Stimulated activated CD8-positive, alpha-beta memory T cell treated with anti-CD3 and anti-CD28 coated beads, Interleukin-12 subunit alpha, Interleukin-12 subunit beta, amount 100 ng/mL, for 1 hour (primary cell): ENCODE measurements around the gene PBX3.

ENCODE experiments used
- DNase-seq: peaks from one replicate; pipeline ENCODE4 v3.0.0-alpha.2; 2020; ENCODE audit warnings: low read depth

PBX3 gene

DNA sequence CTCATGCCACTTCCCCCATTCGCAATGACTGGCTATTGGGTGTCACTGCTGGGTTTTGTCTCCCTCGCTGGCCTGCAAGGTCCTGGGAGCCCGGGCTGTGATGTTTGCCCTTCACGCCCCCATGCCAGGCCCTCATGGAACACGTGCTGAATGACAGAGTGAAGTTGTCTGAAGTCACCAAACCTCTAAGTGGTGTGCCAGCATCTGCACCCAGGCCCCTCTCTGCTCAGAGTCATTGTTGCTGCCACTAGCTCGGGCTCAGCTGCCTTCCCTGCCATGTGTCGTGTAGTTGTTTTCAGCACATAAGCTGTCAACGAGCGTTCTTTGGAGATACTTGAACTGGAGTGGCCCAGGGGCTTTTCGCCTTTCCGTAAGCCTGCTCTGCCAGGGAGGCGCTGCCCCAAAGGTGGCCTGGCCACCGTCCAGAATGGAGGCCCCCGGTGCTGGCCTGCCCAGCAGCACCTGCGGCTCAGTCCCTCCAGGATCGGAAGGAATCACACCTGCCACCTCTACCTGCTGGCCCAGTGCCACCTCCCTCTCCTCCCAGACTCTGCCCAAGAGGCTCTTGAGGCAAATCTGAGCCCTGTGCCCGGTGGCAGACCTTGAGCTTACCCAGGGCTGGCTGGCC lies 250.1 kb downstream of the PBX3 start:
- no peak for DNase-seq

DNA sequence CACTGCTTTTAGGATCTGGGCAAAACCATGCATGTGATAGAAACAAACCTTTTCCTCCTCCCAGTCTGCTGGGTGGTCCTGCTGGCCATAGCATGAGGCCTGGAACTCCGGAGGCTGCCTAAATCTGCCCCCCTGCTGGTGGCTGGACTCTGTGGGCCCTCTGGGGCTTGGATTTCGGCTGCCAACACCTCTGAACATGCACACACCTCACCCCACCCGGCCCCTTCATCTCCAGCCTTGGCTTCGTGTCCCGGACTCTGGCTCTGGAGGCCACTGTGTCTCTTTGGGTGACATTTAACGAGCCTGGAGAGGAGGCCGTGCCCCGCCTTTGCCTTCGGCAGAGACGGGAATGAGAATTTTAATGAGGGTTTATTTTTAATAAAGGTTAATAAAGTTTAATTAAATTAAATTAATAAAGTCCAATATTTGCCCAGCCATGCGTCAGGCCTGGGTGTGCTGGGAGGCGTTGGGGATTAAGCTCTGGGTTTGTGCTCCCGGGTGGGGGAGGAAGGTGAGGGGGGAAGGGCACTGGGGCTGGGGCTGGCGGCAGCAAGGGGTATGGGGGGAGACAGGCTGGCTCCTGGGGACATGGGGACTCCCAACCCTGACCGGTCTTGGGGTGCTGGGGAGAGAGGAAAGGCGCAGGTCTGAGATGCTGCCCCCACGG lies 251.8 kb downstream of the PBX3 start:
- DNase-seq: no peak

DNA sequence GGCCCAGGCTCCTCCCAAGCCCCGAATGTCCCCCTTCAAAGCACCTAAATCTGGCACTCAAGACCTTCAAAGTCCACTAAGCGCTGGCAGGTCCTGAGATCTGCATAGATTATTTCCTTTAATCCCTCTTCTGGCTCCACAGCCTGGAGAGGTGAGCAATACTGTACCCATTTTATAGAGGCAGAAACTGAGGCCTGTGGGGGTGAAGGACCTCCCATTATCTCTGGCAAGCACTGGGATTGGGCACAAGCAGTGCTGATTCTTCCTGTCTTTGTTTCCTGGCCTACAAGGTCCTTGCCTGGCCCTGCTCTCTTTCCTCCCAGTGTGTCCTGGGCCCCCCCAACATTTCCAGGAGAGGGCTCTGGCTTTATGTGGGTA lies 252.3 kb downstream of the PBX3 start:
- DNase-seq: no peak

DNA sequence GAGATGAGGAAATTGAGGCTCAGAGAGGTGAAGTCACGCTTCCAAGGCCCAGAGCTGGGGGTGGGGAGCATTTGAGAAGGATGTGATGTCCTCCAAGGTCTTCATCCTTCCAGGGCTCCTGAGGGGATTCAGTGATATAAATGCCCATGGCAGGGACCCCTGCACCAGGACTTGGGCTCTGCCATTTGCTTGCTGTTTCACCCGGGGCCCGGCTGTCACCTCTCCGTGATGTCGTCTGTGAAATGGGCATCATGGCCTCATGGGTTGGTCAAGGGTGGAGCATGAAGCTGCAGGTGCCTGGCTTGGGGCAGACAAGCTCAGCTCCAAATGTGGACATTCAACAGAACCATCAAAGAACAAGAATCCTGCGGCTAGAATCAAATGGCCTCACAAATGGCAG lies 253.1 kb downstream of the PBX3 start:
- DNase-seq: no peak

DNA sequence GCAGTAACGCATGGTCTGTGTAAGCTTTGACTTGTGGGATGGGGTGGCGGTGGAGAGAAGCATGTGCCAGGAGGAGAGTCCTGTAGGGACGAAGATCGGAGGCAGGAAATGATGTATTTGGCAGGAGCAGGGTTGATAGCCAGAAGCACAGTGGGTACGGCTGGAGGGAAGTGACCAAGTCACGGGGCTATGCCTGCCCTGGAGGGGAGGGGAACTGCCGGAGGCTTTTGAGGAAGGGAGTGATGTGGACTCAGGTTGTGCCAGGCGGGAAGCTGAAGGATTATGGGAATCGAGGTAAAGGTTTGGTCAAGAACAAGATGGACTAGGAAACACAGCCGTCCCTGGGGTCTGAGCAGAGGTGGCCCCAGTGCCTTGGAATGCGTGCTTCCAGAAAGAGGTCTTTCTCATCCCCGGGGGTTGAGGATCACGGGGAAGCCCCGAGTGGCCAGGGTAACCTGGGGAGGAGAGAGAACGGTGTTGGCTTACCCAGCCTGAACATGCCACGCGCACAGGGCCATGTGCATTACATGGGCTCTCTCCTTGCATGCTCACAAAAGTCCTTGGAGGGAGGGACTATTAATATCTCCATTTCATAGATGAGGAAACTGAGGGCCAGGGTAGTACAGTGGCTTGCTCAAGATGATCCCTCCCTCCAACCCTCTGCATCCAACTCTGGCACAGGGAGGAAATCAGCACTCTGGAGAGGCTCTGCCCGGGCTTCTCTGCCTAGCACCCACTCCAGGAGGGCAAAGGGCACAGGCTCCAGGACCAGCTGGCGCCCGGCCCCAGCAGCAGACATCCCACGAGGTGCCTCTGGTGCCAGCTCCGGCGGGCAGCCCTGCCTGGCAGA lies 253.8 kb downstream of the PBX3 start:
- DNase-seq: no peak

DNA sequence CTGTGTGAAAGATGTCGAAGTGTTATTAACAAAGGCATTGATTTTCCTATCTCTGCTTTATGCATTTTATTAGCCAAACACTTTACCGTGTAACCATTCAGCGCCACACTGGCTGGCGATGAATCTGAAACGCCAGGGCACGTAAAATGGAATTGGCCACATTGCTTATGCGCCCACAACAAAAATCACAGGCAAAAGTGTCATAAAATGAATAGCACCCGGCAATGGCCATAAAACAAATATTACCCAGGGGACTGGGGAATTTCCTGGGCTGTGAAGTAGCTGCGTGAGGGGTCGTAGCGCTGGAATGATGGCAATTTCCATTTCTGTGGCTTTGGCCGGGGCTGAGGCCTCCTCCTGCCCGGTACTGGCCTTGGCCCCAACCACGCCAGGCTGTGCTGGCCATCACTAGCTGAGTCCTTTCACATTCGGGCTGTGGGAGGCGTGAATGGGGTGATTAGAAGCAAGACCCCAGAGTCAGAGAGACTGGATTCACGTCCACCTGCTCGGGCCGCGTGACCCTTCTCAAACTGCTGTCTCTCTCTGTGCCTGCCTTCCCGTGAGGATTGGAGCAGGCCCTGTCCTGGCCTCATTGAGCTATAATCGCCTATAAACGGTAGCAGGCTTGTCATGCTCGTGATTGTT lies 254.5 kb downstream of the PBX3 start:
- no peak for DNase-seq

DNA sequence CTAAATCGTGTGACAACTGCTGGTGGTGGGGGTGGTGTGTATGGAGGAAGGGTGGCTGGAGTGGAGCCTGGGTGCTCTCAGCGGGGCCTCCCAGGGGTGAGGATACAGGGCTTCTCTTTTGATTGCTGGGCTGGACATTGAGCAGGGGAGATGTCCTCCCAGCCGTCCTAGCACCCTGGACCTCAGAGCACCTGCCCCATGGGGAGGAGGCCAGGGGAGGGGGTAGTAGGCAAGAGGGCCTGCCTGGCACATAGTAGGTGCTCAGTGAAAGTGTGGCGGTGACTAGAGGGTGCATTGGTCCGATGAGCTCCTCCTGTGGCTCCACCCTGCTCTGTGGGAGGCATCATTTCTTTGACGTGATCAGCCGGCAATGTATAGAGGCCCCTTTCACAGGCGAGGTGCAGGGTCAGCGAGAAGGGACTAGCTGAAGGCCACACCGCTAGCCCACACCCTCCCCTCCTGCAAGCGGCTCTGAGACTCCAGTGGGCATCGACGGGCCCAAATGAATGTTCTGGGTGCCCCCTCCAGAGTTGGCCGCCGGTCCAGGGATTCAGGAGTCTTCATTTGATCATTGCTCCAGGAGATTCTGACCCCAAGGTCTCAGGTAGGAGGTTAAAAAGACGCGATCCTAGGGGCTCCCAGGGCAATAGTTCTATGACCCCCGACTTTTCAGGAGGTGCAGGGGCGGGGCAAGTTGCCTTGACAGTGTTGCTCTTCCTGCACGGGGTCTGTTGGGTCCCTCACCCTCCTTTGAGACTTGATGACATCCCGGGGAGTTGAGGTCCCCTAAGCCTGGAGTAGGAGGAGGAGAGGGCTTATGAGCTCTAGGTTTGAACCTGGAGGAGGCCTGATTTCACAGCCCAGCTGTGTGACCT lies 255.5 kb downstream of the PBX3 start:
- DNase-seq: no peak

DNA sequence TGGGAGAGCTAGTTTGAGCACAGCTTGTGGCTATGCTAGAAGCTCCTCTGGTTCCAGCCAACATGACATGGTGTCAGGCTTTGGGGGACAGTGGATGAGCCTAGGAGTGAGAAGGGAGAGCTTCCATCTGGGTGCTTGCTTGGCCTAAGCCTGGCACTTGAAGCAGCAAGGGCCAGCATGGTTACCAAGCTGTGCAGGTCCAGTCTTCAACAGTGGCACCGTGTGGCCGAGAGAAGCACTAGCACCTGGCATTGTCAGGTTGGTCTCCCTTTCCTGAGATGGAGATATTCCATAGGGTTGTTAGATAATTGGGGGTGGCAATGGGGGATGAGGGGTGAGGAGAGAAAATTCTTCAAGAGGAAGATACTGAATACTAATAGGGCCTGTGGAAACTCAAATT lies 261.9 kb downstream of the PBX3 start:
- no peak for DNase-seq

DNA sequence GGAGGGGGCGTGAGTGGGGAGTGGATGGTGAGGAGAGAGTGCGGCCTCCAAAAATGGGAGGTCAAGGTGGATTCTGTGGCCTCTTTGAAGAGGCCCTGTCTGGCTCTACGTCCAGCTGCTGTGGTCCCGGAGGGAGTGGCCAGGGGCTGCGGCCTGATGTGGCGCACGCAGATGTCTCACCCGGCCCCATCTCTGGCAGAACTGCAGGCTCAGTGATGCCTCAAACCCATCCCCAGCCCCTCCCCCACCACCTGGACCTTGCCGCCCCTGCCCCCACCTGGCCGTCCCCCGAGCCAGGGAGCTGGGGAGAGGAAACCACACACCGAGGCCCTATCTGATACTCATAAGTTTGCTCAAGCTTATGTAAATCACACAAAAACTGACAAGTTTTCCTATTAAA lies 267.6 kb downstream of the PBX3 start:
- DNase-seq: no peak

DNA sequence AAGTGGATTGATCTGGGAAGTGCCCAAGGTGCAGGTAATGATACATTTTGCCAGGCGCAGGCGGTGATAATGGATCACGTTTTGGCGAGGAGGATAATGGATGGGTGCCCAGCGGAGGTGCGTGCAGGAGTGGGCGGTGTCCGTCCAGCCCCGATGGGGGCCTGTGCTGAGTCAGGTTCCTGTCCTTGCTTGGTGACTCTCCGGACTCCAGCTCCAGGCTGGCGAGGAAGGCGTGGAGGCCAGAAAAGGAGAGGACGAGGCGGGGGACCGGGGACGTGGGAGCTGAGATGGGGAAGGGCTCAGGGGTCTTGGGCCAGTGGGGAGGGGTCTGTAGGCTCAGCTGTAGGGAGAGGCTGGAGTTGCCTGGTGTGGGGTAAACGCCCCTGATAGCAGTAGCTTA lies 268.3 kb downstream of the PBX3 start:
- no peak for DNase-seq

DNA sequence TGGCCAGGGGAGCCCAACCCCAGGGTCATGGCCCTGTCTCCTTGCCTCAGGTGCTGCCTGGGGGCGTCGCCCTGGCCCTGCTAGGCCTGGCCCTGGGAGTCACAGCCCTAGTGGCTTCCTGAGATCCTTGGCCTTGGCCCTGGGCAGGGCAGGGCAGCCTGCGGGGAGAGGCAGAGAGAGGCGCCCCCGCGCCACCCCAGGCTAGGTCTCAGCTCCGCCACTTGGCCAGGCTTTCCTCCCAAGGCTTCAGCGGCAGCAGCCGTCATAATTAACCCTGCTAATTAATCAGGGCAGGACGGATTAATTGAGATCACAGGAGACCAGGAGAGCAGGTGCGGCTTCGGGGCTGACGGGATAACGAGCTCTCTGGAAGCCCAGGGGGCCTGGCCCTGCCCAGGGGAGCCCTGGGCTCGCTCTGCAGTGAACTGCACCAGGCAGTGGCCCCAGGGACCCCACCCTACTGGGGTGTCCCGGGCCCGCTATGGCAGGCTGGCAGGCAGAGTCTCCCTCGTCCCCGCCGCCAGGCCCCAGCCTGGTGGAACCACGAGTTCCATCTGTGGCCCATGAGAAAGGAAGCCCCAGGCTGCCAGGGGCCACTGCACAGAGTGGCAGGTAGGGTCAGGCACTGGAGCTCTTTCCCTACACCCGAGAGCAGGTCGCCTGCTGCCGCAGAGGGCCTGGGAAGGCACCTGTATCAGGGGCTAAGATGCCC lies 269.6 kb downstream of the PBX3 start:
- DNase-seq: no peak
